HG03571 (cell line): ENCODE data around the gene SOX12.
"Not testable (repeated sequence)": the region's sequence is repeated elsewhere in the genome, so short reads cannot be mapped to it uniquely, and the experiment has no call there.

ENCODE experiments used
- ATAC-seq: cut with Tn5 transposase; IDR thresholded peaks from one replicate; pipeline ENCODE4 v1.9.1; 2021; ENCODE audit not compliant: unreplicated experiment

SOX12 gene

DNA sequence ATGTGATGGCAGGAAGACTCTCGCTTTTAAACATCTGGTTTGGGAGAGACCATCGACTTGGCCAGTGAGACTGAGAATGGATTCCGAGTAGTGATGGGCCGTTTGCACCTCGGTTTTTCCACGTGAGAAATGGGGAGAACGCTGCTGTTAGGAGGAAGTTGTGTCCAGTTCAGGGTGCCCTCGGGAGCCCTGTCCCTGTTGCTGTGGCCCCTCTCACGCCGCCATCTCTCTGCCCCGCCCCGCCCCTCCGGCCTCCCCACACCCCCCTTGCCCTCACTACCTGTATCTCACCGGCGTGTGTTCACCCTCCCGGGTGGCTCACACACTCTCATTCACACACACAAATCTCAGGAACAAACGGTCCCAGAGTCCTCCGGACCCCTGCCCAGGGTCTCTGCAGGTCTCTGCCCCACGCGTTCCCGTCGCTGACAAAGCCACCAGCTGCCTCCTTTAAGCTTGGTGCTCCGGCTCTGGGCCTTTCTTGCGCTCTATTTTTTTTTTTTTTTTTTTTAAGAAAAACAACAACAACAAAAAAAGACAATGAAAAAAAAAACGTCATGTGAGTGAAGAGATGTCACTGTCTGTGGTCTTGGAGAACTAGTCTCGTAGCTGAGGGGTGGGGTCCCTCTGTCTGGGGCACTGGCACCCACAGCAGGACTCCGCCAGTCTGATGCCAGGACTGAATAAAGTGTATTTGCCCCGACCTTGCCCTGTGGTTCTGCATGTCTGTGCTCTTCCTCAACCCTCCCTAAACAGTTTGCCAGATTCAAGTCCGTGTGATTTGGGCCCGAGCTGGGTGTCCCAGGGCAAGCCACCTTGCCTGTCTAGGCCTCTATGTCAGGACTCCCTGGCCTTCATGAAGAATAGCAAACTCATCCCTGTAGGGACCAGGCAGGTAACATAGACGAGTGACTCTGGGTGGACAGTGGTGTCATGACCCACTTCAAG is 2.9 kb downstream of the SOX12 start:
- ATAC-seq = no peak

- ATAC-seq = no peak
Measured at GRCh38 chr20:328975-329695, 3.8 kb downstream of the SOX12 start.

DNA sequence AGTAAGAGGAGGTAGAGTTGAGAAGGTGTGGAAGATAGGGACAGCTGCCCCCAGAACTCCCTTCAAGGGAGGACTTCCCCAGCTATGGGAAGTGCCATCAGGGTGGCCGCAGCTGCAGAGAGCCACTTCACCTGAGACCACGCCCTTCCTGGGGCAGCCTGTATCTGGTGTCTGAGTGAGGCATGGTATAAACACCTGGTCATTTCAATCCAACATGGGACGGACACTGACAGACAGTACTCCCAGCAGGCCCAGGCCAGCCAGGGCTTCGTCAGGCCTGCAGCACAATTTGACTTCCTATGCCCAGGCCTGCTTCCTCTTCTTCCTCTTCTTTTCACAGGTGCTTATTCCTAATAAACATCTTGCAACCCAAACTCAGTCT is 4.5 kb downstream of the SOX12 start:
- ATAC-seq = no peak

DNA sequence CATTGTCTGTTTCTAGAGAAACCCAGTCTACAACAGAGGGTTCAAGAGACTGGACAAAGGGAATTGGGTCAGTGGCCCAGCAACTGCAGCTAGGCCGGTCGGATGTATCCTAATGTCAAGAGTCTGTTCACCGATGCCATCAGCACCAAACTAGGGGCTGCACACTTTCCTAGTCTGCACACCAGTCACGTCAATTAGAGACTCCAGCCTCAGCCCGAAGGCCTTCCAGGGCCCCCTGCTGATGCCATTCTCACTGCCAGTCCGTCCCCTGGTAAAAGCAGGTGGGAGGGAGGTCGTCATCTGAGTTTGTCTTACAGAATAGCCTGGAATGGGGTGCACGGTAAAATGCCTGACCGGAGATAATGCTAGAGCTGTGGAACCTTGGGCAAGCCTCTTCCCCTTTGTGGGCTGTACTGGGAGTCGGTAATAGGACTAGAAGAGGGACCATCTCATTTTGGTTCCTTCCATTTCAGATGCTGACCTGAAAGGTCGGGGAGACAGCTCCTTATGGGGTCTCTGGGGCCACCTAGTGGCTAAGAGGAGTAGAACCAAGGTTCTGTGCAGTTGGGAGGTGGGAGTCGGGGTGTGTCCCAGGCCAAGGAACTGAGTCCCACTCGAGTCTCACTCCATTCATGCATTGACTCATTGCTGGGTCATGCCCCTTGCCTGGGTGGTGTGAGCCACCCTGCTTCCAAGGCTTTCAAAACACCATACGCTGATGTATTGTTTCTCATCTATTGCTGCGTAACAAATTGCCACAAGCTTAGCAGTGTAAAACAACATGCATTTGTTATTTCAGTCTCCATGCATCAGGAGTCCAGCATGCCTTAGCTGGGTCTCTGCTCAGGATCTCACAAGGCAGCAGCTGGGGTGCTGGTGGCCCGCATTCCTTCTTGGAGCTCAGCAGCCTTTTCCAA is 5.1 kb downstream of the SOX12 start:
- ATAC-seq = no peak

GRCh38 chr20:334578-334977 is 9.2 kb downstream of the SOX12 start:
- no peak for ATAC-seq

DNA sequence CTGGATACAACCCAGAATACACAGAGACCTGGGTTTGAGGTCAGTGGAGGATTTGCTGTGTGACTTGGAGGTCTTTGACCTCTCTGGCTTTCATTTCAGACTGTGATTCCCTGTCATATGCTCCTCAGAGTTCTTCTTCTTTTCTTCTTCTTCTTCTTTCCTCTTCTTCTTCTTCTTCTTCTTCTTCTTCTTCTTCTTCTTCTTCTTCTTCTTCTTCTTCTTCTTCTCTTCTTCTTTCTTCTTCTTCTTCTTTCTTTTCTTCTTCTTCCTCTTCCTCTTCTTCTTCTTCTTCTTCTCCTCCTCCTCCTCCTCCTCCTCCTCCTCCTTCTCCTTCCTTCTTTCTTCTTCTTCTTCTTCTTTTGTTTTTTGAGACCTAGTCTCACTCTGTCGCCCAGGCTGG is 10.7 kb downstream of the SOX12 start:
- ATAC-seq = not testable (repeated sequence)

GRCh38 chr20:341682-342081 is 16.3 kb downstream of the SOX12 start:
- ATAC-seq = no peak

GRCh38 chr20:343107-343506 is 17.8 kb downstream of the SOX12 start:
- ATAC-seq = no peak

DNA sequence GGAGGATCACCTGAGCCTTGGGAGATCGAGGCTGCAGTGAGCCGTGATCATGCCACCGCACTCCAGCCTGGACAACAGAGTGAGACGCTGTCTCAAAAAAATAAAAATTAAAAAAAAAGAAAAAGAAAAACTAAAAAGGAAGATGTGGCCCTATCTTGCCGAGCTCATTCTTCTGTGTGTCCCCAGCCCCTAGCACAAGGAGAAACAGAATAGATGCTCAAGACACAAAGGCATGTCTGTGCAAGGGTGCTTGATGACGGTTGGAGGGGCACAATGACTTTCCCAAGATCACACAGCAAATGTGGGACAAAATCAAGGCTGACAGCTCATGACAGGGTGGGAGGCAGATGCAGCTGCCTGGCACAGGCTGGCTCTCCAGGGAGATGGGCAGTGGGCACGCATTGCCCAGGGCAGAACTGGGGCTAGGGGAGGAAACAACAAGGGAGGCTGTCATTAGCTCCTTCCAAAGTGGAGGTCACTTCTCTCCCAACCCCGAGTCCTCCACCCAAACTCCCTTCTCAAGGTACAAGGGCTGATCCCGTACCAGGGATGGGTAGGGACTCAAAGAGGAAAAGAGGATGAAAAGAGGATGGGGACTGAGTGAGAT is 20.8 kb downstream of the SOX12 start:
- no peak for ATAC-seq

DNA sequence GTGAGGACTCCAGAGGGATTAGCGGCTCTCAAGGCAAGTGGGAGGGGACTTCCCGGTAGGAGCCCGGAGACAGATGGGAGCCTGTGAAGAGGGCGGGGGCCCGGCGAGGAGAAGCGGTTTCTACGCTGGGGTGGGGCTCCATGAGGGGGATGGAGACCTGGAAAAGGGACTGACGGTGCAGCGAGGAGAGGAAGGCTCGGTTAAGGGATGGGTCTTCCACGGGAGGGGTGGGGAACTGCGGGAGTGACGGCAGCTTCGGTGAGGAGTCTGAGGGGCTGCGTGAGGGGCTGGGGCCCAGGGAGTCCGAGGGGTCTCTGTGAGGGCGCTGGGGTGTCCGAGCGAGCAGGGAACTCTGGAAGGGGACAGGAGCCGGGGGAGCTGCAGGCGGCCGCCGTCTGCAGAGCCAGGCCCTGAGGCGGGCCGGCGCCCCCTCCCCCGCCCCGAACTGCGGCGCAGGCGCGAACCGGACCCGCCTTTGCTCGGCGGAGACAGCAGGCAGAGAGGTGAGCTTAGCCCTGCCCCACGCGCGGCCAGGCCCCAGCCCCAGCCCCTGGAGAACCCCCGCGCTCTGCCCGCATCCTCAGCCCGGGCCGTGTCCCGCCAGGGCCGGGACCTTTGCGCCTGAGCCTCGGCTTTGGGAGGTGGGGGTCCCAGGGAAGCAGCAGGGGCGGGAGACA is 21.4 kb downstream of the SOX12 start, which contains the start of gene NRSN2:
NRSN2 (plus strand) TSS at position 472 of the 677 bp plus-strand sequence. CDS start 2,533 bp downstream, outside the sequence.
- ATAC-seq = peak; percentile 25

DNA sequence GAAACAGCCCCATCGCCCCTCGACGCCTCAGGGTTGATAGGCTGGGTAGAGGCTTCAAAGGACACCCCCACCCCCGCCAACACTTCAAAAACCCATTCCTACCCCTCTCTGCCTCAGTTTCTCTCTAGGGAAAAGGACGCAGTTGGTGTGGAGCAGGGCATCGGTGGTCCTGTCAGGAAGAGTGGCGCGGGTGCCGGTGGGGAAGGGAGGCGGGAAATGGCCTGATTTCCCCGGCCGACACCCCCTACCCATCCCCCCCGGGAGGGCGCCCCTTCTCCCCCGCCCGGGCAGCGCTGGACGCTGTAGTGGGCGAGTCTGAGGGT is 21.9 kb downstream of the SOX12 start:
- peak; percentile 8 for ATAC-seq

DNA sequence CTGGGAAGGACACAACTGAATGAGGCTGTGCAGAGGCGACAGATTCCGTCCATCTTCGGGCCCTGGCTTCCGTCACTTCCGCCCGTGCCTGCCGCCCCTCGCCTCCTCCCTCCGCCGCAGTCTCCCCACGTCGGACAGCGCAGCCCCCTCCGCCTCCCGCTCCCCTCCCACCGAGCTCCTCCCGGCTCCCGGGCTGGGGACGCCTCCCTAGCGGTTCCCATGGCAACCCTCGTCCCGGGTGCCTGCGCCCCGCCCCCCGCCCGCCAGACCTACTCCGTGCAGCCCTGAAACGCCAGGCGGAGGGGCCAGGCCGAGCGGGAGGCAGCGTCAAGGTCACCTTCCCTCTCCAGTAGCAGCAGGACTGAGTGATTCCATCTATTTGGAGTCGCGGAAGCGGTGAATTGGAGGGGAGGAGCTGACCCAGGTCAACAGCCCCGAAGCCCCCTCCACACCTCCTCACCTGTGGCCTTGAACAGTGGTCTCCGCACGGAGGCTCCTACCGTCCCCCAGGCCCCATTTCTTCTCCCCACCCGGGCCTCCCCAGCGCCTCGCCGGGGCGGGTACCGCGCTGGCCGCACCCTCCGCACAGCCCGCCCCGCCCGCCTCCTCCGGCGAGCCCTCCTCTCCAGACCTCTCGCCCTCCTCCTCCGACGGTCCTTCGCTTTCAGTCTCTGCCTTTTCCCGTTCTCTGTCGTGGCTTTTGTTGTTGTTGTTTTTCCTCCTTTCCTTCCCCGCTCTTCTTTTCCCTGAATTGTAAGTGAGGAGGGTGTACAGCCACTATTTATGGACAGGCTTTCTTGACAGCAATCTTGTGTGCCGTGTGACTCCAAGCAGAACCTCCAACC is 22.5 kb downstream of the SOX12 start:
- peak; percentile 61 for ATAC-seq

GRCh38 chr20:348972-349841 is 23.9 kb downstream of the SOX12 start:
- ATAC-seq = no peak

- ATAC-seq = no peak
Measured at GRCh38 chr20:353166-353565, 27.8 kb downstream of the SOX12 start.

DNA sequence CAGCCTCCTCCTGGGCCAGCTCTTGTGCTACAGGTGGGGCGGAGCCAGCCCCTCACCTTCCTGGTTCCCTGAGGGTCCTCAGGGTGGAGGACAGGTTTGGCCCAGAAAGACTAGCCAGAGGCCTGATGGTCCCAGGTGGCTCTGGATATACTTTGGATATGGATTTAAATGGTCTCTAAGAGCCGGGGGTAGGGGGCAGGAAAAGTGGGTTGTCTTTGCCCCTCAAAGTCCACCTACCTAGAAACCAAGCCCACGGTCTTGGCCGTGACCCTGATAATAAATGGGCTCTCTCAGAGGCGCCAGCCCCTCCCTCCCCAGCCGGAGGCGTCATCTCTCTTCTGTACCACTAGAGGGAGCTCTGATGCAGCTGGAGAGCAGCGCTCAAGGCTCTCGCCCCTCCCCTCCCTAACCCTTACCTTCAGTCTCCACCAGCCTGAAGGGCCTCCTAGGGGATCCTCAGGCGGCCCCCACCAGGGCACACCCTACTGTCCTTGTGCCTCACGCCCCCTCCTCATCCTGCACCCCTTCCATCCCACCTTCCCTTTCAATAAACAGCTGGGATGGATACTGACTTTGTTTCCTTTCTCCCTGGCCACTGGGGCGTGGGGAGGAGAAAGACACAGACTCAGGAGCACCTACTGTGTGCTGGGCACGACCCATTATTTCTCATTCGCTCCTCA is 29.1 kb downstream of the SOX12 start:
- ATAC-seq = peak; percentile 75

DNA sequence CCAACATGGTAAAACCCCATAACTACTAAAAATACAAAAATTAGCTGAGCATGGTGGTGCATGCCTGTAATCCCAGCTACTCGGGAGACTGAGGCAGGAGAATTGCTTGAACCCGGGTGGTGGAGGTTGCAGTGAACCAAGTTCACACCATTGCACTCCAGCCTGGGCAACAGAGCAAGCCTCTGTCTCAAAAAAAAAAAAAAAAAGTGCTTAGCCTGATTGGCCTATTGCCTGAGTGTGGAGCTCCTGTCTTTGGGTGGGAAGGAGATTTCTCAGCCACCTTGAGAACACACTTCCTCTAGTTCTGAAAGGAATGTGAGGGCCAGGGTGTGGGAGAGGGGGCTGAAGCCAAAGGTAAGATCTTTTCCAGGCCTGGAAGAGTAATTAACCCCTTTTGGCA is 30.8 kb downstream of the SOX12 start:
- not testable (repeated sequence) for ATAC-seq

GRCh38 chr20:356745-357144 is 31.4 kb downstream of the SOX12 start:
- no peak for ATAC-seq
